Kidney (tissue), 14 donors: ENCODE results near the gene CXXC5. TPM values are rescaled to one million over a fixed set of nuclear protein-coding genes. Genes with fewer than 3 reads are reported as not detected.
"Not testable (repeated sequence)": the region's sequence is repeated elsewhere in the genome, so short reads cannot be mapped to it uniquely, and the experiment has no call there.

Source experiments
- DNase-seq, 5 donors: peaks; one replicate each; pipeline ENCODE4 v3.0.0-alpha.2; 2013 to 2020
- FAIRE-seq: peaks from 2 replicates; lab custom pipeline; 2012; peaks lifted over from hg19 to GRCh38; lab: Jason Lieb, UNC
- H3K27ac ChIP-seq, 2 donors: one replicate each; pipeline ENCODE4 v1.7.0; 2013; ENCODE audit warnings: low read depth in 2 of 2, low read length in 2 of 2, inconsistent platforms in 1 of 2
- H3K27me3 ChIP-seq: one replicate; pipeline ENCODE4 v1.7.1; 2013; ENCODE audit warnings: low read length, inconsistent platforms; ENCODE audit not compliant: control insufficient read depth, insufficient read depth
- H3K36me3 ChIP-seq, 3 donors: one replicate each; pipeline versions ENCODE4 v1.7.0 to v1.7.1; 2013; ENCODE audit warnings: low read length in 3 of 3, control low read depth in 1 of 3, inconsistent platforms in 1 of 3; ENCODE audit not compliant: insufficient read depth in 3 of 3, control insufficient read depth in 2 of 3
- H3K4me1 ChIP-seq, 3 donors: one replicate each; pipeline versions ENCODE4 v1.7.0 to v1.7.1; 2013; ENCODE audit warnings: low read length in 3 of 3, inconsistent platforms in 1 of 3, low read depth in 1 of 3; ENCODE audit not compliant: control insufficient read depth in 2 of 3, insufficient read depth in 2 of 3
- H3K4me3 ChIP-seq, 3 donors: one replicate each; pipeline versions ENCODE4 v1.7.0 to v1.8.1; 2013; ENCODE audit warnings: low read length in 3 of 3, control low read depth in 1 of 3, inconsistent platforms in 1 of 3
- H3K9ac ChIP-seq, 3 donors: one replicate each; pipeline versions ENCODE4 v1.7.0 to v1.7.1; 2013; ENCODE audit warnings: low read length in 3 of 3, control low read depth in 1 of 3, inconsistent platforms in 1 of 3
- H3K9me3 ChIP-seq, 3 donors: one replicate each; pipeline versions ENCODE4 v1.7.0 to v1.7.1; 2013; ENCODE audit warnings: low read length in 3 of 3, control low read depth in 1 of 3, inconsistent platforms in 1 of 3; ENCODE audit not compliant: control insufficient read depth in 2 of 3, insufficient read depth in 1 of 3
- intact Hi-C: fragments of 100-400 bp; cut with DNase I; formaldehyde crosslinking; loops from one replicate; pipeline ENCODE4 v1.11.1; 2022
- polyA plus RNA-seq: library from polyadenylated mRNA; stranded (reverse); fragments of 350-450 nt; fragmentation: Illumina TruSeq; extraction: RNeasy Lipid Tissue Mini Kit (QIAGEN cat#74804); gene quantifications from one replicate; pipeline ENCODE4 v1.2.3, GENCODE V29; 2014; ENCODE audit warnings: low read depth, low replicate concordance; ENCODE audit not compliant: insufficient read depth
- total RNA-seq: library from RNA; stranded (reverse); fragmentation: NEBNext Ultra II Directional; extraction: Animal tissue kit (Norgen Biotek cat#: 25700); gene quantifications from one replicate; pipeline ENCODE4 v1.2.1, GENCODE V29; 2021
- TF ChIP-seq, protein P1 (sequence below): IDR thresholded peaks from 3 replicates; pipeline ENCODE4 v1.5.1; 2012; ENCODE audit warnings: mild to moderate bottlenecking, moderate library complexity, borderline replicate concordance; ENCODE audit not compliant: insufficient read depth; ENCODE audit errors: extremely low read depth
- donor health status: control.
- donor health status: control.
- donor health status: control.
- donor health status: control.
- donor health status: control.
- donor health status: DM: yes; HTN: yes; CAD: no.
- donor health status: Normal renal cell carcinoma (clear cell type).

CXXC5 gene
- total and polyA plus RNA-seq, 2 donors from 2014 or later = 116 to 122 TPM

DNA sequence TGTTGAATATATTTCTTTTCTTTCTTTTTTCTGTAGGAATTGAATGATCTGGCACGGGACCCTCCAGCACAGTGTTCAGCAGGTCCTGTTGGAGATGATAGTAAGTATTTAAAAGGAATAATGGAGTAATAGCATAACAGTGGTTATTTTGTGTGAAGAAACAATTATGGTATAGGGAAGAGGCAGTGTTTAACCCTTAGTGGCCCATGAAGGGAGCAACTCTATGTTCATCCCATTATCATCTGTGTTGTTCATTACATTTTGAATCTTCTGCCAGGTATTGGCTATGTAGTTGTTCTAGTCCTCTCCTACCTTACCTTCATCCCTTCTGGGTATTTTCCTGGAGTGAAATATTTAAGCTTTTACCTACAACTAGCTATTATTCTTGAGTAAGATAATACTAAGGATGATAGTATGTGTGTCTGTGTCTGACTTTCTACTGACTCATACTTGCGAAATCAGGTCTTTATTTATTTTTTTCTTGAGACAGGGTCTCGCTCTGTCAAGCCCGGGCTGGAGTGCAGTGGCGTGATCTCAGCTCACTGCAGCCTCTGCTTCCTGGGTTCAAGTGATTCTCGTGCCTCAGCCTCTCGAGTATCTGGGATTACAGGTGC lies 47.7 kb upstream of the CXXC5 start:
- intact Hi-C loops = no loop called here
- Histone ChIP-seq H3K36me3 (peaks cover 0 to 19% (median 6%) of the 10 kb centered on the region in 3 donors), H3K4me3 (no peak overlapping the region), H3K27me3 (no peaks in the 10 kb centered on the region), H3K9ac (no peak overlapping the region), H3K4me1 (no peaks in the 10 kb centered on the region), H3K9me3 (no peaks in the 10 kb centered on the region), H3K27ac (no peak overlapping the region)
- no peak for DNase-seq
- TF ChIP-seq, protein P1, sequence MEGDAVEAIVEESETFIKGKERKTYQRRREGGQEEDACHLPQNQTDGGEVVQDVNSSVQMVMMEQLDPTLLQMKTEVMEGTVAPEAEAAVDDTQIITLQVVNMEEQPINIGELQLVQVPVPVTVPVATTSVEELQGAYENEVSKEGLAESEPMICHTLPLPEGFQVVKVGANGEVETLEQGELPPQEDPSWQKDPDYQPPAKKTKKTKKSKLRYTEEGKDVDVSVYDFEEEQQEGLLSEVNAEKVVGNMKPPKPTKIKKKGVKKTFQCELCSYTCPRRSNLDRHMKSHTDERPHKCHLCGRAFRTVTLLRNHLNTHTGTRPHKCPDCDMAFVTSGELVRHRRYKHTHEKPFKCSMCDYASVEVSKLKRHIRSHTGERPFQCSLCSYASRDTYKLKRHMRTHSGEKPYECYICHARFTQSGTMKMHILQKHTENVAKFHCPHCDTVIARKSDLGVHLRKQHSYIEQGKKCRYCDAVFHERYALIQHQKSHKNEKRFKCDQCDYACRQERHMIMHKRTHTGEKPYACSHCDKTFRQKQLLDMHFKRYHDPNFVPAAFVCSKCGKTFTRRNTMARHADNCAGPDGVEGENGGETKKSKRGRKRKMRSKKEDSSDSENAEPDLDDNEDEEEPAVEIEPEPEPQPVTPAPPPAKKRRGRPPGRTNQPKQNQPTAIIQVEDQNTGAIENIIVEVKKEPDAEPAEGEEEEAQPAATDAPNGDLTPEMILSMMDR = no peak
- no peak for FAIRE-seq

DNA sequence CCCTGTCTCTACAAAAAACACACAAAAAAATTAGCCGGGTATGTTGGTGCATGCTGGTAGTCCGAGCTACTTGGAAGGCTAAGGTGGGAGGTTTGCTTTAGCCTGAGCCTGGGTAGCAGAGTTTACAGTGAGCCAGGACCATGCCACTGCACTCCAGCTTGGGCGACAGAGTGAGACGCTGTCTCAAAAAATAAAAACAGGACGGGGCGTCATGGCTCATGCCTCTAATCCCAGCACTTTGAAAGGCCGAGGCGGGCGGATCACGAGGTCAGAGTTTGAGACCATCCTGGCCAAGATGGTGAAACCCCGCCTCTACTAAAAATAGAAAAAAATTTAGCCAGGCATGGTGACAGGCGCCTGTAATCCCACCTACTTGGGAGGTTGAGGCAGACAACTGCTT lies 46.7 kb upstream of the CXXC5 start:
- H3K4me3 ChIP-seq = no peak overlapping the region
- H3K9ac ChIP-seq = no peak overlapping the region
- intact Hi-C loops = no loop called here
- DNase-seq = no peak
- peaks cover 0 to 19% (median 6%) of the 10 kb centered on the region in 3 donors for H3K36me3 ChIP-seq
- H3K4me1 ChIP-seq = no peaks in the 10 kb centered on the region
- no peak for FAIRE-seq
- no peaks in the 10 kb centered on the region for H3K27me3 ChIP-seq
- H3K27ac ChIP-seq = no peak overlapping the region
- H3K9me3 ChIP-seq = no peaks in the 10 kb centered on the region
- TF ChIP-seq, protein P1 = no peak

DNA sequence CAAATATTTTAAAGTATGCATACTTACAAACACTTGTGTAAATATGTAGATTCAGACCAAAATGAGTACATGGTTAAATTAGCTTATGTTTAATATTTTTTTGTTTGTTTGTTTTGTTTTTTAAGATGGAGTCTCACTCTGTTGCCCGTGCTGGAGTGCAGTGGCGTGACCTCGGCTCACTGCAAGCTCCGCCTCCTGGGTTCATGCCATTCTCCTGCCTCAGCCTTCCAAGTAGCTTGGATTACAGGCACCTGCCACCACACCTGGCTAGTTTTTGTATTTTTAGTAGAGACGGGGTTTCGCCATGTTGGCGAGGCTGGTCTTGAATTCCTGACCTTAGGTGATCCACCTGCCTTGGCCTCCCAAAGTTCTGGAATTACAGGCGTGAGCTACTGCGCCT lies 46.2 kb upstream of the CXXC5 start:
- H3K4me3 ChIP-seq, H3K9ac ChIP-seq, FAIRE-seq, intact Hi-C loops, H3K4me1 ChIP-seq, DNase-seq, H3K9me3 ChIP-seq, H3K27ac ChIP-seq, H3K27me3 ChIP-seq: not testable (repeated sequence)
- peaks cover 0 to 19% (median 6%) of the 10 kb centered on the region in 3 donors for H3K36me3 ChIP-seq

DNA sequence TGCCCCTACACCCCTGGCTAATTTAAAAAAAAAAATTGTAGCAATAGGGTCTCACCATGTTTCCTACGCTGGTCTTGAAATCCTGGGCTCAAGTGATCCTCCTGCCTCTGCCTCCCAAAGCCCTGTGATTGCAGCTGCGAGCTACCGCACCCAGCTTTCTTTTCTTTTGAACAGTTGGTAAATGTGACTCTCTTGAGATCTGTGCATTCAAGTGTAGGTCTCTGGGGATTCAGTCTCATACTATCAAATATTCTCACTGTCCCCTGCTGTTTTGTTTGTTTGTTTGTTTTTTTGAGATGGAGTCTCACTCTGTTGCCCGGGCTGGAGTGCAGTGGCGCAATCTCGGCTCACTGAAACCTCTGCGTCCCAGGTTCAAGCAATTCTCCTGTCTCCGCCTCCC lies 42.3 kb upstream of the CXXC5 start:
- no peaks in the 10 kb centered on the region for H3K27me3 ChIP-seq
- no peaks in the 10 kb centered on the region for H3K4me1 ChIP-seq
- no peak overlapping the region for H3K27ac ChIP-seq
- TF ChIP-seq, protein P1 = no peak
- intact Hi-C loops = no loop called here
- H3K4me3 ChIP-seq = no peak overlapping the region
- H3K36me3 ChIP-seq = peaks cover 0 to 9% (median 2%) of the 10 kb centered on the region in 3 donors
- DNase-seq = no peak
- no peaks in the 10 kb centered on the region for H3K9me3 ChIP-seq
- FAIRE-seq = no peak
- H3K9ac ChIP-seq = no peak overlapping the region
